ENCODE measurements around the gene ZNF580.

- TF ChIP-seq EP300 (IDR thresholded peaks at IDR 0.05; ENCODE audit: borderline replicate concordance) (no peak), TCF12 (IDR thresholded peaks at IDR 0.05; ENCODE audit: low read depth) (no peak), TAF1 (IDR thresholded peaks at IDR 0.05; ENCODE audit: low read depth) (no peak), REST (IDR thresholded peaks at IDR 0.05; ENCODE audit: low read depth) (no peak), MAX (IDR thresholded peaks at IDR 0.05) (no peak)
These were observed 6.9 kb upstream of the ZNF580 start for GRCh38 chr19:55633861-55634260.

Data from Ishikawa (cell line).